H54 (cell line): ENCODE measurements around the gene DCAF11.
A peak's percentile ranks its signal among the peaks of the same experiment; 100 is the strongest.

ENCODE experiments used
- DNase-seq: peaks from one replicate; pipeline ENCODE4 v3.0.0; 2011; ENCODE audit warnings: low spot score, mixed read lengths; ENCODE audit not compliant: insufficient read length
- FAIRE-seq: peaks from 3 replicates; lab custom pipeline; 2011; peaks lifted over from hg19 to GRCh38; lab: Jason Lieb, UNC
- POLR2A ChIP-seq: IDR thresholded peaks from 2 replicates; pipeline ENCODE4 v1.6.1; 2011; ENCODE audit warnings: low read depth, mild to moderate bottlenecking, low read length

DCAF11 gene

DNA sequence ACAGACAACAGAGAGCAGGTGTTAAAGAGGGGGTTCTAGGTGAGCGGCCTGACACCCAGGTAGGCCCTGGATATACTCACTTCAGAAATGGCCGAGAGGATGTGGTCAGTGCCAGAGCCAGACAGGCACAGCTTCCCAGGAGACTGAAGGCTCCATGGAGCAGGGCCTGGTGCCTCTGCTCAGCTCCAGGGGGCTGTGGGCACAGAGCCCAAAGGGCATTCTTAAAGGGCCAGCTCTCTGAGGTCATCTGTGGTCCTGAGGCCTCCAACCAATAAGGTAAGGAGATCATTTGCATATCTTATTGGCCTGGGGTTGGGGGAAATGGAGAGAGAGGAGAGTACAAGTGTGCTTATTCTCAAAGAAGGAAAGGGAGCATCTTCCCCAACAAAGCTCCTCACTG, 30.1 kb upstream of the DCAF11 start:
- FAIRE-seq (no peak), DNase-seq (no peak)
- TF ChIP-seq POLR2A = no peak

DNA sequence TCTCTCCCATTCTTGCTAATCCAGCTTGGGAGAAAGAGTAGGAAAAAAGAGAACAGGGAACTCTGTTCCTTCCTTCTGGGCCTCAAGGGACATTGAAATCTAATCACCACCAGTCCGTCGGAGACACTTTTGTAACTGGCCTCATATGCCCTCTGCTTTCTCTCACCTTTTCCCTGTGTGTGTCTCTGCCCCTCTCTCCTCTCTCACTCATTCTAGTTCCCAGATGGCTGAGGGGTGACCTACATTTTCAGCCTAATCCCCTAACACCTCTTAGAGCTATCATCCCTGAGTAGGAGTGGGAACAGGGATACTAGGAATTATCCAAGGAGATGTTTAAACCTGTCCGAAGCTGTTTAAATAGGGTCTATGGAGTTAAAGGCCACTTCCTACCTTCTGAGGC, 29.4 kb upstream of the DCAF11 start:
- TF ChIP-seq POLR2A = no peak
- DNase-seq (no peak), FAIRE-seq (no peak)

DNA sequence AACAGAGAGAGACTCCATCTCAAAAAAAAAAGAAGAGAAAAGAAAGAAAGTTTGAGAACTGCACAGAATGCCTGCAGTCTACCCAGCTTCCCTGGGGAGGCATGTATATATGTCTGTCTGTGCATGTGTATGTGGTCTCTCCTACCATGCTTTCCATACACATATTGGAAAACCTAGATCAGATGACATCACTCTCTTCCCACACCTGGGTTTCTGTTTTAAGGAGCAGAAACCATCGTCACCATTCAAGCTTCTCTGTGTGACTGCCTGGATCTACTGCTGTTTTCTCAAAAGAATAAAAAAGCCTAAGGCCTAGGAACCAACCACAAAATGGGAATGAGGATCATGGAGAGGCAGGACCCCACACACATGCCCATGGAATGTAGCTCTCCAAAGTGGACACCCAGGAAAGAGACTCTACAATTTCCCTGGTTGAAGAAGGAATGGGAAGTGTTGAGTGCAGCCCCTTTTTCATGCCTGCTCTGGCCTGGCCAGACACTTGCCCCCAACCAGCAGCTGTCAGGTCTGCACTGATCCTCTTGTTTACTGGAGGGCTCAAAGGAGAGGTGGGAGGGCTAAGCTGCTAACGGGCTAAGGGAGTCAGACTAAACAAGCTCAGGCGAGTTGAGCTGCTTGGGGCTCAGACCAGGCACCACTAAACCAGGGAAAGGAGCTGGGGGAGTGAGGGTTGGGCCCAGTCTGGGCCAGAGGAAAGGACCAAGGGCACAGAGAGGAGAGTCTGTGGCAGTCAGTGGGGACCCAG, 28.2 kb upstream of the DCAF11 start:
- DNase-seq (no peak), FAIRE-seq (no peak)
- TF ChIP-seq POLR2A = no peak

DNA sequence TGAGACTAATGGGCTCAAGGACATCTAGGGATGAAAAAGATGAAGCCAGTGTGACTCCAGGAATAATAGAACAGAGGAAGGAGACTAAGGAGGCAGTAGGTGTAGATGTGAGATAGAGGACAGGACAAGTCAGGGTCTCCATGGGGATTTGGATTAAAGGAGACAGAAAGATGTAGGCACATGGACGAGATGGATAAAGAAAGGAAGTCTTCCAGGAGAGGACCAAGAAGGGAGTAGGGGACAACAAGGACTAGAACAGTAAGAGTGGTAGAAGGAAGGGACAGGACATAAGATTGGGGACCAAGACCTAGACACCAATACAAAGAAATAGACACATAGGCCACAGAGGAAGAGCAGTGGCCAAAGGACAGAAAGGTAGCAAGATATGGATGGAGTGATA, 27.6 kb upstream of the DCAF11 start:
- no peak for DNase-seq
- FAIRE-seq = no peak
- TF ChIP-seq POLR2A = no peak

DNA sequence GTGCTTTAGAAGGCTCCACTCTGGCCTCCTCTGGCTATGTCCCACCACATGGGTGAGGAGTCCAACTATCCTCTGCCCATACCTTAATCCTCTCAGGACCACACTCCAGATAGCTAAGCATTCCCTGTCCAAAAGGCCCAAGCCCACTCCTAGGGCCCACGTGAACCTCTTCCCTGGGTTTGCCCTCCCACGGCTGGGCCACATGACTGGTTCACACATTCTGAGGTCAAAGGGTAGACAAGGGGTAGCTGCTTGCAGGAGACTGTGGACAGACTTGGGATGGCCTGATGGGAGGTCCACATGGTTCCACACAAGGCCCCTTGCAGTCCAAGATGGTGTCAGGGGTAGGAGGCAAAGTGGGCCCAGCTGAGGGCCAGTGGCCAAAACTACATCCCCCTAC, 26.5 kb upstream of the DCAF11 start:
- no peak for TF ChIP-seq POLR2A

DNA sequence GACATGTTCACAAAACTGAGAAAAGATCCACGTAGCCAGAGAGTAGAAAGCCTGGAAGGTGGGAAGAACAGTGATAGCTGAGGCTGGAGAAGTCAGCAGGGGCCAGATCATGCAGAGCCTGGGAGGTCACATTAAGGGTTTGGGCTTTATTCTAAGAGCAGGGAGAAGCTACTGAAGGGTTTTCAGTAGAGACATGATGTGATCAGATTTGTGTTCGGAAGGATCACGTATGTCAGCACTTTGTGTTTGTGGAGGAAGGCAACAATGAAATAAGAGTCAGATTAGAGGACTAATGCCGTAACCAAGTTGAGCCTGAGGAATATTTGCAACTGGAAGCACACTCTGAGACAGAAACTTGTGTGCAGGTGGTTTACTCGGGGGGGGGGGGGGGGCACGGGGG, 24.7 kb upstream of the DCAF11 start:
- TF ChIP-seq POLR2A = no peak
- FAIRE-seq = no peak
- no peak for DNase-seq

More for the DNA sequence above, 26.5 kb upstream of the DCAF11 start:
- DNase-seq = no peak
- FAIRE-seq = no peak

DNA sequence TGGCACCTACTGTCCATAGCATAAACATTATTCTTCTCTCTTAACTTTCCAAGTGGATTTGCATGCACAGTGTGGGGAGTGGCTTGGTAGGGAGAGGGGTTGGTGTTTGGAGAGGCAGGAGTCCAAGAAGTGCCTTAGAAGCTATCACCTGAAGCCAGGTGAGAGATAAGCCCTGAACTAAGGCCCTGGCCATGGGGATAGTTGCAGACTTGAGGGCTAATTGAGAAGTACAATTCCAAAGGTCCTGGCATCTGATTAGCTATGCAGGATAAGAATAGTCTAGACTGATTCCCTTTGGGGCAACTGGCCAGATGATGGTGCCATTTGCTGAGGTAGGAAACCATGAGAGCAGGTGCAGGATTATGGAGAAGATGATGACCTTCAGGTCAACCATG, 22.5 kb upstream of the DCAF11 start:
- no peak for DNase-seq
- no peak for FAIRE-seq
- no peak for TF ChIP-seq POLR2A

DNA sequence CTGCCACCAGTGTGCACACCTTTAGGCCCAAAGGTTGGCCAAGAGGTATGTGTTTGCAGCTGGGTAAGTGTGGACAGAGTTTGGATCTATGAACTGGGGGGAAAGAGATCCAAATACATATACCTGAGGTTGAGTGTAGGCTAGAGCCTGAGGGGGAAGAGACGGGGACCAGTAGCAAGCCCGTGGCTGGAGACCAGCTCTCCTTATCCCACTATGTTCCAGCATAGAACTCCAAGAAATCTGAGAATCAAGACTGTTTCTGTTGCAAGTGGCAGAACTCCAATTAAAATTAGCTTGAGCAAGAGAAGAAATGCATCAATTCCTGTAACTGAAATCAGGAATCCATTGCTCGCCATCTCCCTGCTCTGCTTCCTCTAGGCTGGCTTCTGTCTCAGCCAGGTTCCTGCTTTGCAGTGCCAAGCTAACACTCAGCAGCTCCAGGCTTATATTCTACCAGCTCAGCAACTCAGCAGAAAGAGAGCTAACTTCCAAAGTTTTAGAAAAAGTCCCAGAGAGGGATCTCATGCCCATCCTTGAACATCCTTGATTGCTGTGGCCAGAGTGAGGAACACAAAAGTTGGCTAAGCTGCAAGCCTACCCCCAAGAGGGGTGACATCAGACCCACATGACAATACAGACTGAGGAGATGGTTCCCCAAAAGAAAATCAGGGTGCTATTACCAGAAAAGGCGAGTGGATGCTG, 21.9 kb upstream of the DCAF11 start:
- no peak for FAIRE-seq
- no peak for TF ChIP-seq POLR2A

DNA sequence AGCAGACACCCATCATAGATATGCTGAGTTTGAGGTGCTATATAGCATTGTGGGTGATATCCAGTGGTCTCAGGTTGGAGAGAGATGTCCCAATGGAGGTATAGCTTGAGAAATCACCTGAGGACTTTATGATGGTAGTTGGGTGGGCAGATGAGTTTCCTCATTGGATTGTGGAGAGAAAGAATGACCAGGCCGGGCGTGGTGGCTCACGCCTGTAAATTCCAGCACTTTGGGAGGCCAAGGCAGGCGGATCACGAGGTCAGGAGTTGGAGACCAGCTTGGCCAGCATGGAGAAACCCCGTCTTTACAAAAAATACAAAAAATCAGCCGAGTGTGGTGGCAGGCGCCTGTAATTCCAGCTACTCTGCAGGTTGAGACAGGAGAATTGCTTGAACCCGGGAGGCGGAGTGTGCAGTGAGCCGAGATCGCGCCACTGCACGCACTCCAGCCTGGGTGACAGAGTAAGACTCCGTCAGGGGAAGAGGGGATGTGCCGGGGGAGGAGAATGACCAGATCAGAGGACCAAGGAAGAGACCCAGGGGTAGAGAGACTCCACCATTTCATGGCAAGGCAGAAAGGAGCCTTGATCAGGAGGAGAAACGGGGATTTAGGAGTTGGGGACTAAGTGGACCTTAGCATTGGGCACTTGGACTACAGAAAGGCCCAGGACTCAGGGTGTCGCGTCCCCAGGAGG, 21.2 kb upstream of the DCAF11 start:
- DNase-seq (no peak), FAIRE-seq (no peak)
- TF ChIP-seq POLR2A = no peak

More for the DNA sequence above, 21.9 kb upstream of the DCAF11 start:
- no peak for DNase-seq

DNA sequence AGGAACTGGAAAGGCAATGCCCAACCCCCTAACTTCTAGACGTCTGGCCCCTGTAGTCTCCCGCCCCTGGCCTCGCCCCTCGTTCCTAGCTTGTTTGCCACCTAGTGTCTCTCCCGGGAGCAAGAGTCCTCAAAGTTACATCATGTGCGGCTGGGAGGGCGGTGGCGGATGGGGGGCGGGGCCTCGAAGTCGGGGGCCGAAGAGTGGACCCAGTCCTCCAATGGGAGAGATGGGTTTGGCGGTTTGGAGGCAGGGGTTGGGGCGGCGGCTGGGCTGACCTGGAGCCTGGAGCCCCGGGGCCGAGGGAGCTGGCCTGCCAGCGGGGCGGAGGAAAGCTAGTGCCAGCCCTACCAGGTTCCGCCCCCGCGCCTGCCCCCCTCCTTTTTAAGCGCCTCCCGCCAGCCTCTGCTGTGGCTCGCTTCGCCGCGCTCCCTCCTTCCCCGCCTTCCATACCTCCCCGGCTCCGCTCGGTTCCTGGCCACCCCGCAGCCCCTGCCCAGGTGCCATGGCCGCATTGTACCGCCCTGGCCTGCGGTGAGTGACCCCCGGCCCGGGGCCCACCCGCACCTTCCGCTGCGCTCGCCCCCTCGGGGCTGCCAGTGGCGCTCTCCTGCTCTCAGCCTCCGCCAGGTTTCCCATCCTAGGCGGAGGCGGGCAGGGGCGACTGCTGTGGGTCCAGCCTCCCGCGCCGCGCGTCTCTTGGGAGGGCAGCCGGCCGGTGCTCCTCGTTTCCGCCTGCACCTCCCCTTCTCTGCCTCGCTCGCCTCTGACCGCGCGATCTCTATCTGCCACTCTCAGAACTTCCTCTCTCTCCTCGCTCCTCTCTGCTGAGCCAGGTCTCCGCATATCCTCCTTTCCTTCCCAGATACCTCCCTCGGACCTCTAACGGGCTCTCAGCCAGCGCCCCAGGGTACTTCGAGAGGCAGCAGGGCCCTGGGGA, 20.4 kb upstream of the DCAF11 start, which contains the start of gene PCK2:
Gene PCK2 (plus strand): TSS at position 411 of the 940 bp plus-strand sequence. CDS start 95 bp downstream, at position 506.
- FAIRE-seq = no peak
- peak; percentile 89 for TF ChIP-seq POLR2A
- peak; percentile 89 for DNase-seq

DNA sequence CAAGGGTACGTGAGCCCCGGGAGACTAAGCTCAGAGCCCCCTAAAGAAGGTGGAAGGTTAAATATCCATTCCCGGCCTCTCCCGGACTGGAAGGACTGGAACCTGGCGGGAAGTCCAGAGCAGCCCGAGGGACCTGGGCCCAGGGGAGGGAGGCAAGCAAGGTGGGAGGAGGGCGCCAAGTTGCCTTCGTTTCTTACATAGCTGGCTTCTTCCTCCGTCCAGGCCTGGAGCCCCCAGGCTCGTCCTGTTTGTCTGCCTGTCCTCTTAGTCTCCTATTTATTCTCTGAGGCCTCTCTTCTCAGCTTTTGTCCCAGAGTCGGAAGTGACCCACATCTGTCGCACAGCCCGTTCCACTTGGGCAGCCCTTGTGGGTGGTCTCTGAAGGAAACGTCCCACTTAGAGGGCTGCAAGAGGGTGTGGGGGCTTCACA, 19.7 kb upstream of the DCAF11 start:
- FAIRE-seq (no peak), DNase-seq (no peak)

DNA sequence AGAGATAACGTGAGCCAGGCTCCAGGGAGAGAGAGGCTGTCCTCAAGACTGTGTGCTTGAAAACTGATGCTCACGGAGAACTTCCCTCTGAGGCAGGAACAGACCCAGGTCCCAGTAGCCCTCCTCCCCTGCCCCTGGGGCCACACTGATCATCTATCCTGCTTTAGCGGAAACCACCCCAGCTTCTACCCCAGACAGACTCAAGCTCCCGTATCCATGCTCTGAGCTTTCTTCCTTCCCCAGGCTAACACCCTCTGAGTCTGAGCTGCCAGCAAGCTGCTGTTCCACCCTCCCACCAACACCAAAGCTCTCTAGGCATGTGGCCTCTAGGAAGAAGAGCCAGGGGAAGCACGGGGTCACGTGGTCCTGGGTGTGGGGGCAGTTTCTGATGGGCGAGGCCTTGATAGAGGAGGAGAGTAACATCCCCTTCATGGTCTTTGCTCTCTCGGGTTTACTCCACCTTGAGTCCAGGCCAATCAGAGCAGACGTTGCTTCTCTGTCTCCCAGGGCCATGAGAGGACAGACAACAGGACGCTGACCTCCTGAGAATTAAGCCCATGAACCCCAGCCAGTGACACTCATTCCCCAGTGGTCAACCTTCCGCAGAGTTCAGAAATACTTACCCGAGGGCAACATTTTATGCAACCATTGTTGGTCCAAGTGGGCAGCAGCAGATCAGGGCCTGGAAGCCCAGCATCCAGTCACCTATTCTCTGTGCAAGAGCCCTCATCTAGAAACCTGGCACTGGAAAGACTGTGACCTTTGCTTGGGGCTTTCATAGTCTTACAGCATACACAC, 19.1 kb upstream of the DCAF11 start:
- FAIRE-seq (no peak), DNase-seq (no peak)
- TF ChIP-seq POLR2A = no peak

More for the DNA sequence above, 19.7 kb upstream of the DCAF11 start:
- TF ChIP-seq POLR2A = no peak

DNA sequence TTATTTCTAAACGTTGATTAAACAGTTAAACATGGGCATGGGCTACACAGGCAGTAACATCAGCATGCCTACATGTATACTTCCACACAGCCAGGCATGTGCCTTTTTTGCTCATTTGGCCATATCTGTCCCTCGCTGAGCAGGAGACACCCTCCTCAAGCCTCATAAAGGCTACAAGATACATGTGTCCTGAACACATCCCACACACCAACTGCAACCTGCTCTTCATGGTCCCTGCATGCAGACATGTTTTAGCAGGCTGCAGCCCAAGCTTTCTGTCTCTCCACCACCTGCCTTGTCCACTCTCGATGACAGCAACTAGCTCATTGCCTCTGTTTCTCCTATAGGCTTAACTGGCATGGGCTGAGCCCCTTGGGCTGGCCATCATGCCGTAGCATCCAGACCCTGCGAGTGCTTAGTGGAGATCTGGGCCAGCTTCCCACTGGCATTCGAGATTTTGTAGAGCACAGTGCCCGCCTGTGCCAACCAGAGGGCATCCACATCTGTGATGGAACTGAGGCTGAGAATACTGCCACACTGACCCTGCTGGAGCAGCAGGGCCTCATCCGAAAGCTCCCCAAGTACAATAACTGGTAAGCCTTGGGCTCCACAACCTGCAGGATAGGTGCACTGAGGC, 17.9 kb upstream of the DCAF11 start:
- no peak for TF ChIP-seq POLR2A
- no peak for FAIRE-seq

More for the DNA sequence above, 17.9 kb upstream of the DCAF11 start:
- no peak for DNase-seq
